ENCODE results near the gene OVCA2. TPM values are rescaled to one million over a fixed set of nuclear protein-coding genes. Genes with fewer than 3 reads are reported as not detected.
A peak's percentile ranks its signal among the peaks of the same experiment; 100 is the strongest.

The OVCA2 gene
- total RNA-seq, 2 donors from 2014 or later, result 29.0 to 33.3 TPM

- H3K27ac Mint-ChIP-seq, result no peak overlapping the region
- H3K27me3 Mint-ChIP-seq (ENCODE audit: low read depth), result peaks cover 14% of the 10 kb centered on the region
- H3K4me3 Mint-ChIP-seq, result peak overlapping the region; percentile 75 to 78
- peaks cover 6 to 7% of the 10 kb centered on the region in 2 donors for H3K36me3 Mint-ChIP-seq (ENCODE audit: insufficient read depth in 2 of 2)
- H3K4me1 Mint-ChIP-seq (ENCODE audit: low read depth), result peaks cover 23% of the 10 kb centered on the region
- ATAC-seq (replicated peaks in 1 of 2) (peak; percentile 7 to 9), DNase-seq (peak; percentile 57 to 65)
- H3K9me3 Mint-ChIP-seq, result no peaks in the 10 kb centered on the region
Observed at GRCh38 chr17:2056206-2057174, 14.7 kb downstream of the OVCA2 start.

DNA sequence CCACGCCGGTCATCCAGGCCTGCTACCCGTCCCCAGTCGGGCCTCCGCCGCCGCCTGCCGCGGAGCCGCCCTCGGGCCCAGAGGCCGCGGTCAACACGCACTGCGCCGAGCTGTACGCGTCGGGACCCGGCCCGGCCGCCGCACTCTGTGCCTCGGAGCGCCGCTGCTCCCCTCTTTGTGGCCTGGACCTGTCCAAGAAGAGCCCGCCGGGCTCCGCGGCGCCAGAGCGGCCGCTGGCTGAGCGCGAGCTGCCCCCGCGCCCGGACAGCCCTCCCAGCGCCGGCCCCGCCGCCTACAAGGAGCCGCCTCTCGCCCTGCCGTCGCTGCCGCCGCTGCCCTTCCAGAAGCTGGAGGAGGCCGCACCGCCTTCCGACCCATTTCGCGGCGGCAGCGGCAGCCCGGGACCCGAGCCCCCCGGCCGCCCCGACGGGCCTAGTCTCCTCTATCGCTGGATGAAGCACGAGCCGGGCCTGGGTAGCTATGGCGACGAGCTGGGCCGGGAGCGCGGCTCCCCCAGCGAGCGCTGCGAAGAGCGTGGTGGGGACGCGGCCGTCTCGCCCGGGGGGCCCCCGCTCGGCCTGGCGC is 15.4 kb downstream of the OVCA2 start:
- H3K36me3 Mint-ChIP-seq (ENCODE audit: insufficient read depth in 2 of 2), result peaks cover 6 to 7% of the 10 kb centered on the region in 2 donors
- peaks cover 6% of the 10 kb centered on the region for H3K27me3 Mint-ChIP-seq (ENCODE audit: low read depth)
- peaks cover 17% of the 10 kb centered on the region for H3K4me1 Mint-ChIP-seq (ENCODE audit: low read depth)
- no peaks in the 10 kb centered on the region for H3K9me3 Mint-ChIP-seq
- no peak overlapping the region for H3K27ac Mint-ChIP-seq
- ATAC-seq (replicated peaks in 1 of 2), result no peak
- no peak for DNase-seq
- no peak overlapping the region for H3K4me3 Mint-ChIP-seq

GRCh38 chr17:2057760-2058585 is 16.2 kb downstream of the OVCA2 start:
- DNase-seq, result no peak
- Mint-ChIP-seq H3K9me3 (no peaks in the 10 kb centered on the region), H3K27ac (no peak overlapping the region), H3K27me3 (ENCODE audit: low read depth) (peaks cover 5% of the 10 kb centered on the region), H3K36me3 (ENCODE audit: insufficient read depth in 2 of 2) (peaks cover 6 to 7% of the 10 kb centered on the region in 2 donors), H3K4me1 (ENCODE audit: low read depth) (peaks cover 16% of the 10 kb centered on the region), H3K4me3 (peak overlapping the region in 1 of 2 donors; percentile 52)
- ATAC-seq (replicated peaks in 1 of 2), result no peak

GRCh38 chr17:2058586-2059546 is 17.0 kb downstream of the OVCA2 start:
- Mint-ChIP-seq H3K9me3 (no peaks in the 10 kb centered on the region), H3K27ac (no peak overlapping the region), H3K27me3 (ENCODE audit: low read depth) (peaks cover 5% of the 10 kb centered on the region), H3K4me3 (peak overlapping the region; percentile 34 to 51), H3K36me3 (ENCODE audit: insufficient read depth in 2 of 2) (peaks cover 8 to 11% of the 10 kb centered on the region in 2 donors), H3K4me1 (ENCODE audit: low read depth) (peaks cover 10% of the 10 kb centered on the region)
- DNase-seq (peak; percentile 83 to 86), ATAC-seq (replicated peaks in 1 of 2) (peak in 1 of 2 donors; percentile 10)

DNA sequence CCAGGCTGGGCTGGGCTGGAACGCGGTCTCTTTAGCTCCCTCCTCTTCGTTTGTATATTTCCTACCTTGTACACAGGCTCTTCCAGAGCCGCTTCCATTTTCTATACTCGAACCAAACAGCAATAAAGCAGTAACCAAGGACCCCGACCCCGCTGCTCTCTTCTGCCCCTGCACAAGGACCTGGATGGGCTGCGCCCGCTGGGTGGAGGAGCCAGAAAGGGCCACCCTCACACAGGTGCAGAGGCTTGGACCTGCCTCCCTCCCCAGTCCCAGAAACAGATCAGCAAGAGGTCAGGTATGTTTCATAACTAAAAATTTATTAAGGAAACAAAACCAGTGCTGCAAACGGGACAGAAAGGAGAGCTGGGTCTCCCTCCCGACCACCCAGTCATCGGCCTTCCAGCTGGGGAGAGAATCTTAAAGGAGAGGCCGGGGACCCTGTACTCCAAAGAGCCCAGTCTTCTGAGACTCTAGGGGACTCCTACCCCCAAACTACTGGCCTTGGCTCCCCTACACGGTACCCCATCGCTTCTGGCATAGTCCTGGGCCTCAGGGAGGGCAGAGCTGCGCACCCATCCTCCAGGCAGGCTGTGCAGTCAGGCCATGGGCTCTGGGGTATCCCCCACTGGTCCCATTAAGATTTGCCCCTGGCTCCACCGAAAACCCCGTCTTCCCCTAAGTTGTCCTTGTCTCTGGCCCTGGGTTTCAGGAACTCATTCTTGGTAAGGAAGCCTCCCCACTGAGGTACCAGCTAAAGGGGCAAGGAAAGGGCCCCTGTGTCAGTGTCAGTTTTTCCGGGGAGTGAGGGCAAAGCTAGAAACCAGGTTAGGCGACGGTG is 17.9 kb downstream of the OVCA2 start:
- H3K9me3 Mint-ChIP-seq, result no peaks in the 10 kb centered on the region
- peaks cover 5% of the 10 kb centered on the region for H3K27me3 Mint-ChIP-seq (ENCODE audit: low read depth)
- ATAC-seq (replicated peaks in 1 of 2) (no peak), DNase-seq (no peak)
- peak overlapping the region; percentile 61 for H3K27ac Mint-ChIP-seq
- peaks cover 9 to 15% of the 10 kb centered on the region in 2 donors for H3K36me3 Mint-ChIP-seq (ENCODE audit: insufficient read depth in 2 of 2)
- H3K4me1 Mint-ChIP-seq (ENCODE audit: low read depth), result peaks cover 14% of the 10 kb centered on the region
- peak overlapping the region; percentile 50 to 51 for H3K4me3 Mint-ChIP-seq

DNA sequence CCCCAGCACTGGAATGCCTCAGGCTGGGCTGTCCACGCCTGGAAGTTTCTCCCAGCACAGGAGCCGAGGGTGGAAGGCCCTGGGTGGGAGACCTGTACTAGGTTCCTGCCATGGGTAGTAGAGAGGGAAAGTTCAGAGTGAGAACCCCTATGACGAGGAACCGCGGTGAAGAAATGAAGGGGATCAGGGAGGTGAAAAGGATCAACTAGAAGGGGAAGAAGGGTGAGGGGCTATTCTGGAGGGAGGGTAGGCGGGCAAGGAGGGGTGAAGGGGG is 18.5 kb downstream of the OVCA2 start:
- no peak for DNase-seq
- Mint-ChIP-seq H3K4me3 (no peak overlapping the region), H3K27ac (peak overlapping the region; percentile 61), H3K27me3 (ENCODE audit: low read depth) (peaks cover 5% of the 10 kb centered on the region), H3K9me3 (no peaks in the 10 kb centered on the region), H3K36me3 (ENCODE audit: insufficient read depth in 2 of 2) (peaks cover 9 to 18% of the 10 kb centered on the region in 2 donors), H3K4me1 (ENCODE audit: low read depth) (peaks cover 17% of the 10 kb centered on the region)
- ATAC-seq (replicated peaks in 1 of 2), result no peak

DNA sequence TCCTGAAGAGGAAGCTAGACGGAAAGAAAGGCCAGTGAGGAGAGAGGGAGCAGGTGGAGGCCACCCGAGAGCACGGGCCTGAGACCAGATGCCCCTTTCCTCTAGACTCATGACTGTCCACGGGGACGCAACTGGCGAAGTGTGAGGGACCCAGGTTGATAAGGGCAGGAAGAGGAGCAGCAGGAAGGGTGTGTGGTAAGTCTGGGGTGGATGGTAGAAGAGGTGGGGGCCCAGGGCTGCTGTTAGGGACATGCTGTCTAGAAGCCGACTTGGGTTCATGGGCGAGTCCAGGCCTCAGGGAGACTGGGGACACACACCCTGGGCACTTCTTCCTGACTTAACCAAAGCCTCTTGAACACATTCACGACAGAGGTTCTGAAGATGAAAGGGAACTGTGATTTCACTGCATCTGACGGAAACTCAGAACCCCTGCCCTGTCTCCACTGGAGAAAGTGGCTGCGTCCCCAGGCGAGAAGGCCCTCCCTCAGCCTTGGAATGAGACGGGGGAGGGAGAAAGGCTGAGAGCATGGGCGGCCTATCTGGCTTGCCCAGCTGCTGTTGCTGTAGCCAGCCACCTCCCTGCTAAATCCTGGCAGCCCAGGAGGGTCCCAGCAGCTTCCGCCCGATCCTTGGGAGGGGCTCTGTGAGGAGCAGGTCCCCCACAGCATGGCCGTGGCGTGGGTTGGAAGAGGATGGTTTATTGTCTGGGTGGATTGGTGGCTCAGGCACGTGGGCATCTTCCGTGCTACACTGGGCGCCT is 19.0 kb downstream of the OVCA2 start:
- H3K4me3 Mint-ChIP-seq, result no peak overlapping the region
- DNase-seq (no peak), ATAC-seq (replicated peaks in 1 of 2) (no peak)
- peaks cover 17% of the 10 kb centered on the region for H3K4me1 Mint-ChIP-seq (ENCODE audit: low read depth)
- H3K27me3 Mint-ChIP-seq (ENCODE audit: low read depth), result peaks cover 5% of the 10 kb centered on the region
- peaks cover 12 to 18% of the 10 kb centered on the region in 2 donors for H3K36me3 Mint-ChIP-seq (ENCODE audit: insufficient read depth in 2 of 2)
- H3K9me3 Mint-ChIP-seq, result no peaks in the 10 kb centered on the region
- H3K27ac Mint-ChIP-seq, result peak overlapping the region; percentile 61

DNA sequence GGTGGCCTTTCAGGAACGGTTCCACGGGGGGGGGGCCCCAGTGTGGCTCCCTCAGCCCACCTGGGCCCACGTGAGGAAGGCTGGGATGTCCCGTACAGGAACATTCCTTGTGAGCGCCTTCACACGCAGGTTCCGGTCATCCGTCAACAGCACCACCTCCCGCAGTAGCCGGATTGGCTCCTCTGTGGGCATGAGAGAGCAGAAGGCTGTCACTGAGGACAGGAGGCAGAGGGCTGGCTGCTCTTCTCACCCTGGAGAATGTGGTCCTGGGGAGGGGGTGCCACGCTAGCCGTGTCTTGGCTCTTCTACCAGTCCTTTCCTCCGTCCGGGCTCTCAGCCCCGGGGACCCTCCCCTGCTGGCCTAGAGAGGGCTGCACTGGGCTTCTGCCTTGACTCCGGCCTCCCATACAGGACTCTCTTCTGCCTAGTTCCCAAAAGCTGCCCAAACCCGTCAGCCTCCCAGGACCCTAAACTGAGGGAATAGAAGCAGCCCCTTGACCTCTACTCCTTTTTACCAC is 19.7 kb downstream of the OVCA2 start:
- H3K4me3 Mint-ChIP-seq, result no peak overlapping the region
- peaks cover 17% of the 10 kb centered on the region for H3K4me1 Mint-ChIP-seq (ENCODE audit: low read depth)
- H3K36me3 Mint-ChIP-seq (ENCODE audit: insufficient read depth in 2 of 2), result peaks cover 15 to 18% of the 10 kb centered on the region in 2 donors
- ATAC-seq (replicated peaks in 1 of 2) (no peak), DNase-seq (no peak)
- peak overlapping the region; percentile 69 for H3K27ac Mint-ChIP-seq
- peaks cover 5% of the 10 kb centered on the region for H3K27me3 Mint-ChIP-seq (ENCODE audit: low read depth)
- H3K9me3 Mint-ChIP-seq, result no peaks in the 10 kb centered on the region

DNA sequence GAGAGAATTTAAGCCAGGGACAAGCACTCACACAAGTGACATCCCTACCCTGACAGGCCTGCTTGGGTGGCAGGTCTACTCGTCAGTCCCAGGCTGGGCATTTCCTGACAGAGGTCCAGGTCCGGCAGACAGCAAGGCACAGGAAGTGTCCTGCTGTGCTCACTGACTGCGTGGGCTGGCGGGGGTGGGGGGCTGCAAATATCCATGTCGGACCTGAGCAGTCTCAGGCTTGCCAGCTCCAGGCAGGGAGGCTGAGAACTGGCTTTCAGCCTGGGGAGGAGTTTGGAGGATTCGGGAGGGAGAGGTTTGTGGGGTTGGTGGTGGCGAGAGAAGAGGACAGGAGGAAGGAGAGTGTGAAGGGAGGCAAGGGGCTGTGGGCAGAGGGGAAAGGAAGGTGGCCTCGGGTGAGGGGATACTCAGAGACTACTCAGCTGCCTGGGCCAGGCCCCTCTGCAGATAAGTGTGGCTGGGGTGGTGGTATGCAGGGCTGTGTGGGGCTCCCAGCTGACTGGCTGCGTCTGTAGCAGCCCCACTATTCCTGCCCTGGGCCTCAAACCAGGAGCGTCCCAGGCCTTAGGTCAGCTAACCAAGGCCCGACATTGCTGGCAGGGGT is 20.9 kb downstream of the OVCA2 start:
- peak overlapping the region; percentile 69 for H3K27ac Mint-ChIP-seq
- H3K9me3 Mint-ChIP-seq, result no peaks in the 10 kb centered on the region
- H3K27me3 Mint-ChIP-seq (ENCODE audit: low read depth), result peaks cover 5% of the 10 kb centered on the region
- DNase-seq, result no peak
- H3K4me1 Mint-ChIP-seq (ENCODE audit: low read depth), result peaks cover 23% of the 10 kb centered on the region
- peaks cover 15 to 23% of the 10 kb centered on the region in 2 donors for H3K36me3 Mint-ChIP-seq (ENCODE audit: insufficient read depth in 2 of 2)
- H3K4me3 Mint-ChIP-seq, result no peak overlapping the region
- ATAC-seq (replicated peaks in 1 of 2), result no peak

GRCh38 chr17:2063261-2064146 is 21.7 kb downstream of the OVCA2 start:
- no peak for DNase-seq
- peak overlapping the region; percentile 1 for H3K27ac Mint-ChIP-seq
- peaks cover 31% of the 10 kb centered on the region for H3K4me1 Mint-ChIP-seq (ENCODE audit: low read depth)
- H3K4me3 Mint-ChIP-seq, result peak overlapping the region in 1 of 2 donors; percentile 1
- H3K9me3 Mint-ChIP-seq, result no peaks in the 10 kb centered on the region
- peaks cover 5% of the 10 kb centered on the region for H3K27me3 Mint-ChIP-seq (ENCODE audit: low read depth)
- ATAC-seq (replicated peaks in 1 of 2), result no peak
- peaks cover 15 to 25% of the 10 kb centered on the region in 2 donors for H3K36me3 Mint-ChIP-seq (ENCODE audit: insufficient read depth in 2 of 2)

All from activated T-cell treated with anti-CD3 and anti-CD28 coated beads, Interleukin-2, amount 50 U/mL, for 72 hours (primary cell).